NCI-H226 (cell line): ENCODE results near the gene TEX29.

ENCODE experiments used
- DNase-seq: peaks from one replicate; pipeline ENCODE4 v3.0.0-alpha.2; 2015

The TEX29 gene

GRCh38 chr13:111372651-111373425 lies 52.4 kb downstream of the TEX29 start:
- DNase-seq: no peak

DNA sequence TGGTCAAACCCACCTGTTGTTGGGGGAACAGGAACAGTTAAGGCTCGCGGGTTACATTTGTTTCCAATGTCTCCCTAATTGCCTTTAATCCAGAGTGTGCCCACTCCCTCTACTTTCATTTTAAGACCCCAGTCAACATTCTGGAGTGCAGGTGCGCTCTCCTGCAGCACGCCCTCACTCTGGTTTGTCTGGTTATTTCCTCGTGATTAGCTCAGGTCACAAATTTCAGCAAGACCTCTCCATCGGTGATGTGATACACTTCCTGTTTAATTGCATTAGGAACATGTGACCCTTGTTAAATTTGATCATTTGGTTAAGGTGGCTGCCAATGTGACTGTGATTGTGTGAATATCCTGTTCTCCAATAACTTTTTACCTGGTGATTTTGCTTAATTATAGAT lies 53.0 kb downstream of the TEX29 start:
- DNase-seq: no peak

DNA sequence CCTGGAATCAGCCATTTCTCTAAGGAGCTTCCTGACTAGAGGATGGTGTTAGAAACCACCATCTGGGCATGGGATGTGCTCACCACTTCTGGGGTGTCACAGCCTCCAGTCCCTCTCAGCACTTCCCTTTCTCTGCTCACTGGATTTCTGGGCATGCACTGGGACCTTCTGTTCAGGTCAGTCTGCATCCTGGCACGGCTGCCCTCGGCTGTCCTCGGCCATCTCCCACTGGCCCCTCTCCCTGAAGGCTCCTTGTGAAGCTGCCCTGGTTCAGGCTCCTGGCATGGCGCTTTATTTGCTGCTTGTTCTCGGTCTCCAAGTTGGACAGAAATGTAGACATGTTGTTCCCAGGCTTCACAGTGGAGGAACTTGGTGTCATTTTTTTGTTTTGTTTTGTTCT lies 60.0 kb downstream of the TEX29 start:
- DNase-seq: no peak

DNA sequence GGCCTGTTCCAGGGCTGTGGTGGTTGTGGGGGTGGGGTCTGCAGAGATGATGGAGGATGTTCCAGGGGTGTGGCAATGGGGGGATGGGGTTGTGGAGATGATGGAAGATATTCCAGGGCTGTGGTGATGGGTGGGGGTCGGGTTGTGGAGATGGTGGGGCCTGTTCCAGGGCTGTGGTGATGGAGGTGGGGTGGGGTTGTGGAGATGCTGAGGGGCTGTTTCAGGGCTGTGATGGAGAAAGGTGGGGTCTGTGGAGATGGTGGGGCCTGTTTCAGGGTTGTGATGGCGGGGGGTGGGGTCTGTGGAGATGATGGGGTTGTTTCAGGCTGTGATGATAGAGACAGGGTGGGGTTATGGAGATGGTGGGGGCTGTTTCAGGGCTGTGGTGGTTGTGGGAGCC lies 62.0 kb downstream of the TEX29 start:
- DNase-seq: no peak

DNA sequence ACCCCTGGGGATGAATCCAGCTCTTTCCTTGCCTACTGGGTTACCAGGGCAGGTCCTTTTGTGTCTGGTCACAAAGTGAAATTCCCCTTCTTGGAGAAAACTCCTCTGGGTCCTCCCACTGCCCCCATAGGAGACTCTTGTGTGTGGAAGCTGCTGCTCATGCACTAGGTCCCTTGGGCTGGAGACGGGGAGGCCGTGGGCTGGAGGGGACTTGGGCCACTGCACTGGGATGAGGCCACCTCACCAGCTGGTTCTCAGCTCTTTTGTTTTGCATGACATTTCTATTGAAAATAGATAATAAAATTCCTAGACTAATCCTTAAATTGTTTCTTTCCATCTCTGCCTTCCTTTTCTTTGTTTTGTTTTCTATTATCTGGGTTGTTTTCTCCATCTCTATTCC lies 62.4 kb downstream of the TEX29 start:
- DNase-seq: no peak

GRCh38 chr13:111383591-111384440 lies 63.4 kb downstream of the TEX29 start:
- DNase-seq: no peak

- DNase-seq: no peak
These were observed 64.2 kb downstream of the TEX29 start for GRCh38 chr13:111384441-111385182.

DNA sequence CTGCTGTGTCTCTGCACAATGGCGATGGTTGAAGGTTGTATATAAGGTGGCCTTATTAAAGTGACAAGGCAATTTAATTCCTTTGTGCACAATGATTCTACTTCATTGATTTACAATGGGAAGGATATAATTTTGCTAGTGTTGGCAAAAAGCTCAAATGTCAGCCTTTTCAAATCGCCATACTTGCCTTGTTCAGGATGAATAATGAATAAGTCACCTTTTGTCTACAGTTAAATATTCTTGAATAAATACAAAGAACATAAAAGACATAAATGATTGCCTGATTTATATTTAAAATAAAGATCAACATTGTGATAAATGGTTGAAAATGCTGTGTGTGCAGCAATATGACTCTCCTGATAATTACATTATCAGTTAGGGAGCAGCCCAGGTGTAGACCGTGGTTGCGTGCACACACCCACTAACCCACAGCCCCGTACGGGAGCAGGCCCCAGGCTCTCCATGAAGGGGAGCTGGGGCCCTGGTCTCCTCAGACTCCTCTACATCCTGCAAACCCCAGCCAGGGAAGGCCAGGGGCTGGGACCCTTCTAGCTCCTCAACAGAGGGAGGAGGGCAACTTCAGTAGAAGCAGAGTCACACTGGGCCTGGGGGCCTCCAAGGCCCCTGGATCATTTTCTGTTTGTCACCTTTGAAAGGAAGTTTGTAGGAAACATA lies 64.9 kb downstream of the TEX29 start:
- no peak for DNase-seq

DNA sequence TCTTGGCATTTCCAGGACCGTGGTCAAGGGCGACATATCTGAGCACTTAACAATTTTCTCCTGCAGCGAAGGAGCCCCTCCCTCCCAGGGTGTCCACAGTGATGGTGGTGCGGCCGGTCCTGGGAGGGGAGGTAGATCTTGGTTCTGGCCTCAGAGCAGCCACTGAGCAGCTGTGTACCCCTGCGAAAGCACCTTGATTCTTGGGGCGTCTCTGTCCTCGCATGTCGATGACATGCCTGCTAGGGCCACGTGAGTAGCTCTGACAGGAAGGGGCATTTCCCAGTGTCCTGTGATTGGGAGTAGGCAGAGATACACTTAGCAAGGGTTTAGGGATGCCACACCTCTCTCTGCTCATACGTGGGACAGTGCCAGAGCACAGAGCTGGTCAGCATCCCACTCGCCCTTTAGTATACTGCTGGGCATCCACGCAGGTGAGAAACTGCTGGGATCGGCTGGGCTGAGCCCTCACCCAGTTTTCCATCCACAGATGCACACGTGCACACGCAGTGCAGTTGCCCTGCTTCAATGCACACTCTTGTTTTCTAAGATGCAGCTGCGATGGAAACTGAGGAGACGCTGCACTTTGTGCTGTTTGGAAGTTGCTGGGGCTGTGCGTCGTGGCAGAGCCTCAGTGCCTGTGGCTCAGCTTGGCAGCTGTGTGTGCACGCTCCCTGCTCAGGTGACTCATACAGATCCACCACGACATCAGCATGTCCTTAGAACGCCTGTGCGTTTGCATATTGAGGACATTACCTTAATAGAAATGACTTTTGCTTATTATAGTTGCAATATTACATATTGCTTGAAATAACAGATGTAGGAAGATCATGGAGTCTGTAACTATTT lies 66.8 kb downstream of the TEX29 start:
- no peak for DNase-seq

DNA sequence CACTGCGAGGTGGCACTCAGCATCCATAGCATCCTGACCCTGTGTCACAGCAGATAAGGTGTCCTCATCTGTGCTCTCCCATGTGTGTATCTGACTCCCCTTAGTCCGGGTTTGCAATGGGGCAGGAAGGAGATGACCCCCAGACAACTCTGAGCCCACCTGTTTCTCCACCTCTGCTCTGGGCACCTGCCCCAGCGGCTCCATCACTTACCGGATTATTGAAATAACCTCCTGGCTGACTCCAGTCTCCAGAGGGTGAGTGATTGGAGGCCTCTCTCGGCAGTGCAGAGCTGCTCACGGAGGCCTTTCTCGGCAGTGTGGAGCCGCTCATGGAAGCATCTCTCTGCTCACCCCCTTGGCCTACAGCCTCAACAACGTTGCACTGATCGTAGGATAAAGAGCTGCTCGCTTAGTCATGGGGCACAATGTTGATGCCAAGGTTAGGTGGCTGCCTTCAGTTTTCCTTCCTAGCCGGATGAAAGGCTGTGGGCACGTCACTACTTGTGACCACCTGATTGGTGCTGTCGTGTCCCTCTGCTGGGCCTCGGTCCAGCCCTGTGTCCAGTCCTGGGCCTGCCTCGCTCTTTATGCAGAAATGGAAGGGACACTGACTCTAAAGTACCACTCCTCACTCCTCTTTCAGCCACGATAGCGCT lies 67.6 kb downstream of the TEX29 start:
- no peak for DNase-seq

GRCh38 chr13:111388851-111389500 lies 68.5 kb downstream of the TEX29 start:
- no peak for DNase-seq

DNA sequence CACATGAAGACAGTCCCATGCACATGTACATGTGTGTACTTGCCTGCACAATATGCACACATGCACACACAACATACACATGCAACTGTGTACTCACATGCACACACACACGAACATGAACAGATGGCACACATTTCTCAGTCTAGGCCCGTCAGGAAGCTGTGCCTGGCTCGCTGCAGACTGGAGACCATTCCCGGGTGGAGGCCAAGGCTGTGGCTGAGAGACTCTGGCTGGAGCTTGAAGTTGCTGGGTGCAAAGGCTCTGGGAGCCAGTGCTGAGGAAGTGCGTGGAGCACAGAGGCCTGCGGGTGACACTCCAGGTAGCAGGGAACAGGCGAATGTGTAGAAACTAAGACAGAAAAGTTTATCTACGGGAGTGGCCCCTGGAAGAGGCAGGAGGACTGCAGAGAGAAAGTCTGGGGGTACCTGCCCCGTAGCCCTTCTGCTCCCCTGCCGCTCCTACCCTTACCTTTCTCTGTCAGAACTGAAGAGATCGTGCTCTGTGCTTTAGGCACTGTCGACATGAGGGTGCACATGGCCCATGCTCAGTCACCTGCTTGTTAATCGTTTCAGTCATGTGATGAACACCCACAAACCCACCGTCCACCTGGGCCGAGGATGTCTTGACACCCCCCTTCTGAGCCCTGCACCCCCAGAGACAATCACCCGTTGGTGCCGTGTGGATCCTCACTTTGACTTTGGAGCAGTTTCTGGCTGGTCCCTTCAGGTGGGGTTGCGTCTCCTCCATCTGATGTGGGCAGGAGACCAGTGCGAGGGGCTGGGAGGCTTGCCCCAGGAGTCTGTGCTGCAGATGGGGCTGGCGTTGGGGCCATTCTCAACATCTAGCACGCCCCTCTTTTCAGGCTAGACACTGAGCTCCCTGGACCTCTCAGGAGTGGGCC lies 69.4 kb downstream of the TEX29 start:
- no peak for DNase-seq

DNA sequence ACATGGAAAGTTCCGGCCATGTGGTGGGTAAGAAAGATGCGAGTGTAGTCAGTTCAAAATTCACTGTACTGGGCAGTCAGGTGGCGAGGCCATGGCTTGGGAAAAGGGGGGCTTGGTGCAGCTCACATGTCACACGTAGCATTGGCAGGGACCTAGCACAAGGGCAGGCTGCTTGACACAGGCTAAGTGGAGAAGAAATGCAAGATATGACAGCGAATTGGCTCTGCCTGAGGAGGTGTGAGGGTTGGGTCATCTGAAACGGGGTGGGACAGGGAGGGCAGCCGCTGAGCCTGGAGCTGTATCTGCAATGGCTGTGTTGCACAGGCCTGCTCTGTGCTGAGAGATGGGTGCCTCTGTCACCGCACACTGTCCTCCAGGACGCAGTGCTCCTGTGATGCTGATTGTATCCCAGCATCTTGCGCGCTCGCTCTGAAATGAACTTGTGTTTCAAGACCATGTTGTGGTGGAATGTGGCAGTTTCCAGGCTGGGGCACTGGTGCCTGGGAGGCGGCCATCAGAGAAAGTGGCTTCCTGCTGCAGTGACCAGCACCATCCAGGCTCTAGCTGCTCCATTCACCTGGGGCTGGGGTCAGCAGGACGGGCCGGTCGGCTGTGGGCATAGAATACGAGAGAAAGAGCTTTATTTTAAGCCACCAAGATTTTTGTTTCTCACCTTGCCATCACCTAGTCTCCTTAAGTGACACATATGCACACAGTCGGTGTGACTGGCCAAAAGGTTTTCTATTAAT lies 70.3 kb downstream of the TEX29 start:
- no peak for DNase-seq

DNA sequence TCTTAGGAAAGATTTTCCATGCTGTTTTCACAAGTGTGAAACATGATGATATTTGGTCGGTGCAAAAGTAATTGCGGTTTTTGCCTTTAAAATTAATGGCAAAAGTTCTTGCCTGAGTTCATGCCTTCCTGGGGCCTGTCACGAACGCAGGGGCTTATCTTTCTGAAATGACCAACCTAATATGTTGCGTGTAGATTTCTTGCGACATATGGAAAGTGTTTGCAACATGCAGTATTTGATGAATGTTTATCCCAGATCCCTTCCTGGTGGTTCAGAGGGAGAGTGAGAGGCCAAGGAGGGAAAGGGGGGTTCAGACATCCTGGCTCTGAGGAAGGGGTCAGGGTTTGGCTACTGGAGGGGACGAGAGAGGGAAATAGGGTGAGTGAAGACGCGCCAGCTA lies 72.0 kb downstream of the TEX29 start:
- DNase-seq: no peak

DNA sequence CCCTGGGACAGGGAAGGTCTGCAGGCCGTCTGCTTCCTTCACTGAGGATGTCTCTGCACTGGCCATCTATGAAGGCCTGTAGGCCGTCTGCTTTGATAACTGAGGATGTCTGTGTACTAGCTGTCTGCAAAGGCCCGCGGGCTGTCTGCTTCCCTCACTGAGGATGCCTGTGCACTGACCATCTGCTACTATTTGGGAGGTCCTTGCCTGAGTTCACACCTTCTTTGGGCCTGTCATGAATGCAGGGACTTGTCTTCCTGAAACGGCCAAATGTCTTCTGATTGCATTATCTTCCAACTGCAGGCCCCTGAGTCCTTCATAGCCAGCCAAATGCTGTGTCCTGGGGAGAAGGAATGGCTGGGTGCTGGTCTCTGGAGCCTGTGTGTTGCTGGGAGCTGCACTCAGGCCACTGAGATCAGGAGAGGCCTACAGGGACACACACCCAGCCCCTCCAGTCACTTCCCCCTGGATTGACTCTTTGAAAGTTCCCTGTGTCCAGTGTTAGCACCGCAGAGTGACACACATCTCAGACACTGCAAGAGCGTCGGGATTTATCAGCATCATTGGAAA lies 72.9 kb downstream of the TEX29 start:
- no peak for DNase-seq
